ENCODE data around the gene LRMDA. TPM values are rescaled to one million over a fixed set of nuclear protein-coding genes. Genes with fewer than 3 reads are reported as not detected.
A peak's percentile ranks its signal among the peaks of the same experiment; 100 is the strongest.

The LRMDA gene
- total and polyA plus RNA-seq, 2 of the 13 experiments (the other 11 are each of a cell fraction or from before 2014, with no cell fraction given), result 13.4 to 22.0 TPM

- TF ChIP-seq TAF1 (CRISPR knock-in tag; IDR thresholded peaks at IDR 0.05) (no peak), TFAP4 (IDR thresholded peaks at IDR 0.05; ENCODE audit: borderline replicate concordance, low read depth) (0 out of 2 replicates have a peak, but pooled peaks have one; percentile 20), DZIP1 (CRISPR knock-in tag; IDR thresholded peaks at IDR 0.05) (no peak), ZZZ3 (CRISPR knock-in tag; IDR thresholded peaks at IDR 0.05; ENCODE audit: borderline replicate concordance) (no peak), TEAD3 (CRISPR knock-in tag; optimal IDR thresholded peaks at IDR 0.05; ENCODE audit: borderline replicate concordance) (no peak), ZNF614 (CRISPR knock-in tag; IDR thresholded peaks at IDR 0.05; ENCODE audit: borderline replicate concordance) (0 out of 2 replicates have a peak, but pooled peaks have one; percentile 53), ZSCAN25 (CRISPR knock-in tag; IDR thresholded peaks at IDR 0.05) (no peak), NR2F2 (IDR thresholded peaks at IDR 0.05; ENCODE audit: borderline replicate concordance, low read depth) (peak; percentile 67), MAFK (conservative IDR thresholded peaks at IDR 0.05 in 1 of 2, IDR thresholded peaks at IDR 0.05 in 1 of 2; ENCODE audit: low read length in 2 of 2) (peak; percentile 14 to 26; a peak in 1 of 4 replicates), ZFP36L1 (CRISPR knock-in tag; IDR thresholded peaks at IDR 0.05) (no peak), RBM22 (optimal IDR thresholded peaks at IDR 0.05; ENCODE audit: low read length) (no peak), ZBTB33 (CRISPR knock-in tag; IDR thresholded peaks at IDR 0.05) (no peak), NPAS2 (CRISPR knock-in tag; IDR thresholded peaks at IDR 0.05; ENCODE audit: borderline replicate concordance) (no peak), IKZF1 (IDR thresholded peaks at IDR 0.05) (no peak)
- TF ChIP-seq, protein P1, sequence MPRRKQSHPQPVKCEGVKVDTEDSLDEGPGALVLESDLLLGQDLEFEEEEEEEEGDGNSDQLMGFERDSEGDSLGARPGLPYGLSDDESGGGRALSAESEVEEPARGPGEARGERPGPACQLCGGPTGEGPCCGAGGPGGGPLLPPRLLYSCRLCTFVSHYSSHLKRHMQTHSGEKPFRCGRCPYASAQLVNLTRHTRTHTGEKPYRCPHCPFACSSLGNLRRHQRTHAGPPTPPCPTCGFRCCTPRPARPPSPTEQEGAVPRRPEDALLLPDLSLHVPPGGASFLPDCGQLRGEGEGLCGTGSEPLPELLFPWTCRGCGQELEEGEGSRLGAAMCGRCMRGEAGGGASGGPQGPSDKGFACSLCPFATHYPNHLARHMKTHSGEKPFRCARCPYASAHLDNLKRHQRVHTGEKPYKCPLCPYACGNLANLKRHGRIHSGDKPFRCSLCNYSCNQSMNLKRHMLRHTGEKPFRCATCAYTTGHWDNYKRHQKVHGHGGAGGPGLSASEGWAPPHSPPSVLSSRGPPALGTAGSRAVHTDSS (CRISPR knock-in tag; conservative IDR thresholded peaks at IDR 0.05), result no peak
- TF ChIP-seq, protein P2, sequence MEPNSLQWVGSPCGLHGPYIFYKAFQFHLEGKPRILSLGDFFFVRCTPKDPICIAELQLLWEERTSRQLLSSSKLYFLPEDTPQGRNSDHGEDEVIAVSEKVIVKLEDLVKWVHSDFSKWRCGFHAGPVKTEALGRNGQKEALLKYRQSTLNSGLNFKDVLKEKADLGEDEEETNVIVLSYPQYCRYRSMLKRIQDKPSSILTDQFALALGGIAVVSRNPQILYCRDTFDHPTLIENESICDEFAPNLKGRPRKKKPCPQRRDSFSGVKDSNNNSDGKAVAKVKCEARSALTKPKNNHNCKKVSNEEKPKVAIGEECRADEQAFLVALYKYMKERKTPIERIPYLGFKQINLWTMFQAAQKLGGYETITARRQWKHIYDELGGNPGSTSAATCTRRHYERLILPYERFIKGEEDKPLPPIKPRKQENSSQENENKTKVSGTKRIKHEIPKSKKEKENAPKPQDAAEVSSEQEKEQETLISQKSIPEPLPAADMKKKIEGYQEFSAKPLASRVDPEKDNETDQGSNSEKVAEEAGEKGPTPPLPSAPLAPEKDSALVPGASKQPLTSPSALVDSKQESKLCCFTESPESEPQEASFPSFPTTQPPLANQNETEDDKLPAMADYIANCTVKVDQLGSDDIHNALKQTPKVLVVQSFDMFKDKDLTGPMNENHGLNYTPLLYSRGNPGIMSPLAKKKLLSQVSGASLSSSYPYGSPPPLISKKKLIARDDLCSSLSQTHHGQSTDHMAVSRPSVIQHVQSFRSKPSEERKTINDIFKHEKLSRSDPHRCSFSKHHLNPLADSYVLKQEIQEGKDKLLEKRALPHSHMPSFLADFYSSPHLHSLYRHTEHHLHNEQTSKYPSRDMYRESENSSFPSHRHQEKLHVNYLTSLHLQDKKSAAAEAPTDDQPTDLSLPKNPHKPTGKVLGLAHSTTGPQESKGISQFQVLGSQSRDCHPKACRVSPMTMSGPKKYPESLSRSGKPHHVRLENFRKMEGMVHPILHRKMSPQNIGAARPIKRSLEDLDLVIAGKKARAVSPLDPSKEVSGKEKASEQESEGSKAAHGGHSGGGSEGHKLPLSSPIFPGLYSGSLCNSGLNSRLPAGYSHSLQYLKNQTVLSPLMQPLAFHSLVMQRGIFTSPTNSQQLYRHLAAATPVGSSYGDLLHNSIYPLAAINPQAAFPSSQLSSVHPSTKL (CRISPR knock-in tag; IDR thresholded peaks at IDR 0.05), result peak; percentile 68; the same call in 1 of the 2 replicates
- TF ChIP-seq, protein P3, sequence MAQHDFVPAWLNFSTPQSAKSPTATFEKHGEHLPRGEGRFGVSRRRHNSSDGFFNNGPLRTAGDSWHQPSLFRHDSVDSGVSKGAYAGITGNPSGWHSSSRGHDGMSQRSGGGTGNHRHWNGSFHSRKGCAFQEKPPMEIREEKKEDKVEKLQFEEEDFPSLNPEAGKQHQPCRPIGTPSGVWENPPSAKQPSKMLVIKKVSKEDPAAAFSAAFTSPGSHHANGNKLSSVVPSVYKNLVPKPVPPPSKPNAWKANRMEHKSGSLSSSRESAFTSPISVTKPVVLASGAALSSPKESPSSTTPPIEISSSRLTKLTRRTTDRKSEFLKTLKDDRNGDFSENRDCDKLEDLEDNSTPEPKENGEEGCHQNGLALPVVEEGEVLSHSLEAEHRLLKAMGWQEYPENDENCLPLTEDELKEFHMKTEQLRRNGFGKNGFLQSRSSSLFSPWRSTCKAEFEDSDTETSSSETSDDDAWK (CRISPR knock-in tag; IDR thresholded peaks at IDR 0.05), result no peak
These were observed 224.5 kb downstream of the LRMDA start (continued) for GRCh38 chr10:75655791-75656451.

All from HepG2 (cell line).